Measurements from ENCODE around the gene SNURF. TPM values are rescaled to one million over a fixed set of nuclear protein-coding genes. Genes with fewer than 3 reads are reported as not detected.
A peak's percentile ranks its signal among the peaks of the same experiment; 100 is the strongest.
"Not testable (repeated sequence)": the region's sequence is repeated elsewhere in the genome, so short reads cannot be mapped to it uniquely, and the experiment has no call there.

SNURF gene
- 10 to 100 TPM; 21.6 to 27.3 TPM for total RNA-seq

DNA sequence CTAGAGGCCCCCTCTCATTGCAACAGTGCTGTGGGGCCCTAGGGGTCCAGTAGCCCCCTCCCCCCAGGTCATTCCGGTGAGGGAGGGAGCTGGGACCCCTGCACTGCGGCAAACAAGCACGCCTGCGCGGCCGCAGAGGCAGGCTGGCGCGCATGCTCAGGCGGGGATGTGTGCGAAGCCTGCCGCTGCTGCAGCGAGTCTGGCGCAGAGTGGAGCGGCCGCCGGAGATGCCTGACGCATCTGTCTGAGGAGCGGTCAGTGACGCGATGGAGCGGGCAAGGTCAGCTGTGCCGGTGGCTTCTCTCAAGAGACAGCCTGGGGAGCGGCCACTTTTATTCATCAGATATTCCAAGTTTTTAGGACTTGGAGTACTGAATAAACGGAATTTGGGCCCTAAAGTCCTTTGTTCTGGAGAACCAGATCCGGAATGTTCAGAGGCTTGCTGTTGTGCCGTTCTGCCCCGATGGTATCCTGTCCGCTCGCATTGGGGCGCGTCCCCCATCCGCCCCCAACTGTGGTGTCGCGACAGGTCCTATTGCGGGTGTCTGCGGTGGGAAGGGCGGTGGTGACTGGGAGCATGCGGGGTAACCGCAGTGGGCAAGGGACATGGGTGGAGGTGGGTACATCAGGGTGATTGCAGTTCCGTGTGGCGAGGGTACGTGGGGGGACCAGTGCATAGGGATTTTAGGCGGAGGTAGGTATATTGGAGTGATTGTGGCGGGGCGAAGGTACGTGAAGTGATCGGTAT is at the start of gene SNURF, which contains the start of gene SNRPN:
Gene SNURF (plus strand): TSS at position 205 of the 748 bp plus-strand sequence. CDS start 62 bp downstream, at position 267.
Gene SNRPN (plus strand): TSS at position 205 of the 748 bp plus-strand sequence. CDS start 19,467 bp downstream, outside the sequence.
- ATAC-seq (ENCODE audit: low read depth) (peak; percentile 57), DNase-seq (peak; percentile 72)
- Mint-ChIP-seq H3K27ac (peak within 1 kb of the TSS; percentile 94), H3K9me3 (peaks cover 1% of the 10 kb centered on the region), H3K27me3 (peaks cover 2% of the 10 kb centered on the region), H3K4me1 (peaks cover 5% of the 10 kb centered on the region), H3K36me3 (peaks cover 8% of the 10 kb centered on the region), H3K4me3 (peak within 1 kb of the TSS; percentile 92)
- POLR2A ChIA-PET: no interaction called here

DNA sequence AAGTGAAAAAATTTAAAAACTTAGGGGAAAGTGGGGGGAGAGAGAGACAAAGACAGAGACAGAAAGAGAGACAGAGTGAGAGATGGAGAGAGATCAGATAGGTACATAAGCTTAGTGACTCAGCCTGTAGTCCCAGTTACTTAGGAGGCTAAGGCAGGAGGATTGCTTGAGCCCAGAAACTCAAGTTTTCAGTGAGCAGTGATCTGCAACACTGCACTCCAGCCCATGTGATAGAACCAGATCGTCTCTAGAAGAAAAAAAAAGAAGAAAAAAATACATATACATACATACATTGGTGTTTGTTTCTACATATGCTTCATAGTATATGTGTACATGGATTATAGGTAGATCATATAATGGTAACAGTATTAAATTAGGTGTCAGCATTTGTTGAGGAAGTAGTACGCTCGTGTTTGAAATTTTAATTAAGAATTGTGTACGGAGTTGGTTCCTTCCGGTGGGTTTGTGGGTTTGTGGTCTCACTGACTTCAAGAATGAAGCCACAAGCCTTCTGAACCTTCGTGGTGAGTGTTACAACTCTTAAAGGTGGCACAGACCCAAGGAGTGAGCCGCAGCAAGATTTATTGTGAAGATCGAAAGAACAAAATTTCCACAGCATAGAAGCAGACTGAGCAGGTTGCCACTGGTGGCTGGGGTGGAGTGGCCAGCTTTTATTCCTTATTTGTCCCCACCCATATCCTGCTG is 38.3 kb upstream of the SNURF start:
- Mint-ChIP-seq H3K36me3 (no peaks in the 10 kb centered on the region), H3K27ac (no peak overlapping the region), H3K27me3 (no peaks in the 10 kb centered on the region), H3K4me3 (peak overlapping the region; percentile 18), H3K4me1 (peaks cover 4% of the 10 kb centered on the region), H3K9me3 (peaks cover 28% of the 10 kb centered on the region)
- DNase-seq: no peak
- POLR2A ChIA-PET: no interaction called here
- peak; percentile 58 for ATAC-seq (ENCODE audit: low read depth)

DNA sequence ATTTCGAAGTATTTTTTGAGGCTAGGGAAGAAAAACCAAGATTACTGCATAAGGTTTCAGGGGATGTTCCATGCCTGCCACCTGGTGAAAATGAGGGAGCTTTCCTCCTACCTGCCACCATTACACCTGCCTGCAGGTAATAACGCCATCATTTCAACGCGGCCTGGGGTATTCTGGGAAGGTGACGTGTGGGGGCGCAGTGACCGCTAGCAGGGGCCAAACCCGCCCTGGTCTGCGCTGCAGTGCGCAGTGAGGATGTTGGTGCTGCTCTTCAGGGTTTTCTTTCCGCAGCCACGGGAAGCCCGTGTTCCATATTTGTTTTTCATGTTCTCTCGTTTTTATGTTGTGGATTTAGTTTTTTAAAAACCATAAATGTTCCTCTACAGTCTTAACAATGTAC is 37.4 kb upstream of the SNURF start:
- H3K27me3 Mint-ChIP-seq: no peaks in the 10 kb centered on the region
- no peak overlapping the region for H3K4me3 Mint-ChIP-seq
- no peak overlapping the region for H3K27ac Mint-ChIP-seq
- no peak for ATAC-seq (ENCODE audit: low read depth)
- no peaks in the 10 kb centered on the region for H3K36me3 Mint-ChIP-seq
- POLR2A ChIA-PET: no interaction called here
- H3K4me1 Mint-ChIP-seq: peaks cover 4% of the 10 kb centered on the region
- peaks cover 25% of the 10 kb centered on the region for H3K9me3 Mint-ChIP-seq
- no peak for DNase-seq

GRCh38 chr15:24919446-24919845 is 35.3 kb upstream of the SNURF start:
- H3K27ac Mint-ChIP-seq: no peak overlapping the region
- DNase-seq: no peak
- peaks cover 26% of the 10 kb centered on the region for H3K9me3 Mint-ChIP-seq
- no peaks in the 10 kb centered on the region for H3K27me3 Mint-ChIP-seq
- H3K4me3 Mint-ChIP-seq: no peak overlapping the region
- H3K4me1 Mint-ChIP-seq: peaks cover 4% of the 10 kb centered on the region
- no peak for ATAC-seq (ENCODE audit: low read depth)
- H3K36me3 Mint-ChIP-seq: no peaks in the 10 kb centered on the region
- POLR2A ChIA-PET: no interaction called here

GRCh38 chr15:24922781-24923180 is 32.0 kb upstream of the SNURF start:
- POLR2A ChIA-PET; H3K4me1 Mint-ChIP-seq; H3K4me3 Mint-ChIP-seq; DNase-seq; H3K36me3 Mint-ChIP-seq; H3K27ac Mint-ChIP-seq; H3K27me3 Mint-ChIP-seq; ATAC-seq (ENCODE audit: low read depth): not testable (repeated sequence)
- H3K9me3 Mint-ChIP-seq: peaks cover 14% of the 10 kb centered on the region

DNA sequence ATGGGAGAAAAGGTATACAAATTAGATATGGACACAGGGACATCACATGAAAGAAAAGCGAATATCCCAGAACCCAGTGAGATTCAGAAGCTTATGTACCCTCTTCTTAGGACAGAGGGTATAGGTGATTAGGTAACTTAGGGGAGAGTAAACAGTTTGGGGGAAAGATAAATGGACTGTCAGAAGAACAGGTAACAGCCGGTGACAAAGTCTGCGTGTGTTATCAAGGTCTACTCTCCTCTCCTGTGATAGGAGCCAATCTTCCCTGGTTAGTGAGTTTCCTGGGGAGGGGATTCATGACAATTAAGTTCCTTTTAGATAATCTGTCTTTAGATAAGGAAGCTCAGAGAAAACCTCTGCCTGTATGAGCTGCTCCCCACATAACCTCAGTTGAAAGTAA is 30.6 kb upstream of the SNURF start:
- H3K9me3 Mint-ChIP-seq: peaks cover 14% of the 10 kb centered on the region
- H3K36me3 Mint-ChIP-seq: no peaks in the 10 kb centered on the region
- H3K27me3 Mint-ChIP-seq: no peaks in the 10 kb centered on the region
- H3K27ac Mint-ChIP-seq: no peak overlapping the region
- no peak overlapping the region for H3K4me3 Mint-ChIP-seq
- ATAC-seq (ENCODE audit: low read depth): no peak
- POLR2A ChIA-PET: no interaction called here
- no peak for DNase-seq
- H3K4me1 Mint-ChIP-seq: no peaks in the 10 kb centered on the region

- DNase-seq (no peak), ATAC-seq (ENCODE audit: low read depth) (no peak)
- Mint-ChIP-seq H3K36me3 (no peaks in the 10 kb centered on the region), H3K4me1 (no peaks in the 10 kb centered on the region), H3K9me3 (peaks cover 15% of the 10 kb centered on the region), H3K27ac (no peak overlapping the region), H3K4me3 (no peak overlapping the region), H3K27me3 (no peaks in the 10 kb centered on the region)
- POLR2A ChIA-PET: no interaction called here
These were observed 30.2 kb upstream of the SNURF start for GRCh38 chr15:24924621-24925020.

DNA sequence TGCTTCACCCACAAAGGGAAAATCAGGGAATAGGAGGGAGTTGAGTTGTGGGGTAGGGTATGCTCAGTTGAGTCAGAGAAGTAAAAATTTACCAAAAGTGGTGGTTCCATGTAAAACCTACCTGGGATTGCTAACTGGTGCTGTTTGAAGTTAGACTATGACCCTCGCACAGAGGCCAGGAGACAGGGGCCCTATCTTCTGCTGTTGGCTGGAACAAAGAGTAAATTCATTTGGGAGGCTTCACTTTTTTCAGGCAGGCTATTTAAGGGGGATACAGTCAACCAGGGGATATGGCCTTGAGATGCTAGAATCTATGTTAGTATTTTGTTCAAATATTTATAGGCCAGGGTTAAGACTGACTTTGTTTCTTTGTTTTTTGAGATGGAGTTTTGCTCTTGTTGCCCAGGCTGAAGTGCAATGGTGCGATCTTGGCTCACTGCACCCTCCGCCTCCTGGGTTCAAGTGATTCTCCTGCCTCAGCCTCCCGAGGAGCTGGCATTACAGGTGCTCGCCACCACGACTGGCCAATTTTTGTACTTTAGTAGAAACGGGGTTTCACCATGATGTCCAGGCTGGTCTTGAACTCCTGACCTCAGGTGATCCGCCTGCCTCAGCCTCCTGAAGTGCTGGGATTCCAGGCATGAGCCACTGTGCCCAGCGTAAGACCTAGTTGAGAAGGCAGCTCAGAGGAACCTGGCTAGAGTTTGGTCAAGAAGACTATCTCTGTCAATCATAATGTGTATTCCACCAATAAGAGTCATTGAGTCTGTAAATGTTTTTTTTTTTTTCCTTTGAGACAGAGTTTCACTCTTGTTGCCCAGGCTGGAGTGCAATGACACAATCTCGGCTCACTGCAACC is 22.7 kb upstream of the SNURF start:
- DNase-seq; H3K27me3 Mint-ChIP-seq; H3K36me3 Mint-ChIP-seq; H3K27ac Mint-ChIP-seq; POLR2A ChIA-PET; H3K4me3 Mint-ChIP-seq; ATAC-seq (ENCODE audit: low read depth); H3K4me1 Mint-ChIP-seq: not testable (repeated sequence)
- peaks cover 16% of the 10 kb centered on the region for H3K9me3 Mint-ChIP-seq

DNA sequence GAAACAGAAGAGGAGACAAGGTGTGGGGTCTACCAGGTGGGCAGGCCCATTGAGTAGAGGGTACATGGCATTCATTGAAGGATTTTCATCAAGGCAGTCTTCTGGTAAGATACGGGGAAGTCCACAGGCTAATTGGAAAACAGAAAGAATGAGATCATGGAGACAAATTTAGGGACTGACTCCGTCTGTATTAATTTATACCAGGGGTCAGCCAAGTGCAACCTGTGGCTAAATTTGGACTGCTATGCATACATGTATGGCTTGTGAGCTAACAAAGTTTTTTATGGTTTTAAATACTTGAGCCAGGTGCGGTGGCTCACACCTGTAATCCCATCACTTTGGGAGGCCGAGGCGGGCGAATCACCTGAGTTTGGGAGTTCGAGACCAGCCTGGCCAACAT is 21.1 kb upstream of the SNURF start:
- Mint-ChIP-seq H3K27ac (no peak overlapping the region), H3K4me3 (no peak overlapping the region), H3K9me3 (peaks cover 21% of the 10 kb centered on the region), H3K36me3 (peaks cover 2% of the 10 kb centered on the region), H3K27me3 (no peaks in the 10 kb centered on the region), H3K4me1 (no peaks in the 10 kb centered on the region)
- ATAC-seq (ENCODE audit: low read depth): no peak
- POLR2A ChIA-PET: no interaction called here
- DNase-seq: no peak

DNA sequence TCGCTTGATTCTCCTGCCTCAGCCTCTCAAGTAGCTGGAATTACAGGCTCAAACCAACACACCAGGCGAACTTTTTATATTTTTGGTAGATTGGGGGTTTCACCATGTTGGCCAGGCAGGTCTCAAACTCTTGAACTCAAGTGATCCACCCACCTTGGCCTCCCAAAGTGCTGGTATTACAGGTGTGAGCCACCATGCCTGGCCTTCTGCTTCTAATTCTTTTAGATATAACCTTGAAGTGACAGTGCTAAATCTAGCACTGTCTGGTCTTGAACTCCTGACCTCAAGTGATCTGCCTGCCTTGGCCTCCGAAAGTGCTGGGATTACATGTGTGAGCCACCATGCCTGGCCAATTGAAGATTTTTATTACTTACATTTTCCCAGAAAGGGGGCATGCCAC is 16.6 kb upstream of the SNURF start:
- H3K27me3 Mint-ChIP-seq; H3K4me1 Mint-ChIP-seq; DNase-seq; POLR2A ChIA-PET; H3K27ac Mint-ChIP-seq; ATAC-seq (ENCODE audit: low read depth); H3K4me3 Mint-ChIP-seq; H3K36me3 Mint-ChIP-seq: not testable (repeated sequence)
- H3K9me3 Mint-ChIP-seq: peaks cover 18% of the 10 kb centered on the region

GRCh38 chr15:24940236-24940635 is 14.6 kb upstream of the SNURF start:
- POLR2A ChIA-PET: no interaction called here
- H3K4me1 Mint-ChIP-seq: no peaks in the 10 kb centered on the region
- peaks cover 2% of the 10 kb centered on the region for H3K36me3 Mint-ChIP-seq
- H3K4me3 Mint-ChIP-seq: no peak overlapping the region
- H3K27ac Mint-ChIP-seq: no peak overlapping the region
- DNase-seq (no peak), ATAC-seq (ENCODE audit: low read depth) (no peak)
- no peaks in the 10 kb centered on the region for H3K27me3 Mint-ChIP-seq
- peaks cover 16% of the 10 kb centered on the region for H3K9me3 Mint-ChIP-seq

- POLR2A ChIA-PET: no interaction called here
These were observed 11.4 kb upstream of the SNURF start for GRCh38 chr15:24943361-24943760.

DNA sequence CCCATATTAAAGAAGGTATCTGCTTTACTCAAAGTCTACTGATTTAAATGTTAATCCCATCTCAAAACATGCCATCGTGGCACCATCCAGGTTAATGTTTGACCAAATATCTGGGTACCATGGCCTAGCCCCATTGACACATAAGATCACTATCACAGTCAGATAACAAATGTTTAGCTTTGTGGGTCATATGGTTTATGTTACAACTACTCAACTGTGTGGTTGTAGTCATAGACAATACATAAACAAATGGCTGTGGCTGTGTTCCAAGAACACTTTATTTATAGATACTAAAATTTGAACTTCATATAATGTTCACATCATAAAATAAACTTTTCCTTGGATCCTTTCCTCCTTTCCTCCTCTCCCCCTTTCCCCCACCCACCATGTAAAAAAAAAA is 9.8 kb upstream of the SNURF start:
- no peak overlapping the region for H3K4me3 Mint-ChIP-seq
- H3K4me1 Mint-ChIP-seq: no peaks in the 10 kb centered on the region
- DNase-seq (no peak), ATAC-seq (ENCODE audit: low read depth) (no peak)
- no peak overlapping the region for H3K27ac Mint-ChIP-seq
- H3K27me3 Mint-ChIP-seq: no peaks in the 10 kb centered on the region
- peaks cover 1% of the 10 kb centered on the region for H3K36me3 Mint-ChIP-seq
- POLR2A ChIA-PET: no interaction called here
- H3K9me3 Mint-ChIP-seq: peaks cover 3% of the 10 kb centered on the region

More at GRCh38 chr15:24943361-24943760, 11.4 kb upstream of the SNURF start:
- no peak overlapping the region for H3K27ac Mint-ChIP-seq
- ATAC-seq (ENCODE audit: low read depth) (no peak), DNase-seq (no peak)
- H3K9me3 Mint-ChIP-seq: peaks cover 6% of the 10 kb centered on the region
- no peaks in the 10 kb centered on the region for H3K27me3 Mint-ChIP-seq
- H3K36me3 Mint-ChIP-seq: peaks cover 1% of the 10 kb centered on the region
- H3K4me1 Mint-ChIP-seq: no peaks in the 10 kb centered on the region
- no peak overlapping the region for H3K4me3 Mint-ChIP-seq

Data from activated naive CD8-positive, alpha-beta T cell treated with anti-CD3 and anti-CD28 coated beads, Interleukin-2, amount 10 ng/mL, durations not matched to agents 7 days and 5 days (primary cell).